ENCODE results near the gene TSHZ1.

GRCh38 chr18:75289761-75290160 lies 79.2 kb downstream of the TSHZ1 start:
- no peak for TF ChIP-seq CTCF (IDR thresholded peaks at IDR 0.05)
- TF ChIP-seq POLR2A (IDR thresholded peaks at IDR 0.05), result no peak

Measured in esophagus squamous epithelium (tissue), 4 donors.